SK-N-MC (cell line): ENCODE measurements around the gene NRIP2.
A peak's percentile ranks its signal among the peaks of the same experiment; 100 is the strongest.

Experiments used
- EZH2 ChIP-seq: fragments of 200-600 bp; sonication (generic); IDR thresholded peaks from one replicate; pipeline ENCODE4 v1.6.1; 2017; ENCODE audit warnings: antibody characterized with exemption
- FOXP2 ChIP-seq: optimal IDR thresholded peaks from 2 replicates; pipeline ENCODE3; 2011; ENCODE audit warnings: mild to moderate bottlenecking, moderate library complexity; ENCODE audit not compliant: insufficient read depth; ENCODE audit errors: extremely low read length, control extremely low read depth
- POLR2AphosphoS5 ChIP-seq: IDR thresholded peaks from 2 replicates; pipeline ENCODE4 v1.6.1; 2012; ENCODE audit warnings: mild to moderate bottlenecking, low read depth, low read length, borderline replicate concordance

DNA sequence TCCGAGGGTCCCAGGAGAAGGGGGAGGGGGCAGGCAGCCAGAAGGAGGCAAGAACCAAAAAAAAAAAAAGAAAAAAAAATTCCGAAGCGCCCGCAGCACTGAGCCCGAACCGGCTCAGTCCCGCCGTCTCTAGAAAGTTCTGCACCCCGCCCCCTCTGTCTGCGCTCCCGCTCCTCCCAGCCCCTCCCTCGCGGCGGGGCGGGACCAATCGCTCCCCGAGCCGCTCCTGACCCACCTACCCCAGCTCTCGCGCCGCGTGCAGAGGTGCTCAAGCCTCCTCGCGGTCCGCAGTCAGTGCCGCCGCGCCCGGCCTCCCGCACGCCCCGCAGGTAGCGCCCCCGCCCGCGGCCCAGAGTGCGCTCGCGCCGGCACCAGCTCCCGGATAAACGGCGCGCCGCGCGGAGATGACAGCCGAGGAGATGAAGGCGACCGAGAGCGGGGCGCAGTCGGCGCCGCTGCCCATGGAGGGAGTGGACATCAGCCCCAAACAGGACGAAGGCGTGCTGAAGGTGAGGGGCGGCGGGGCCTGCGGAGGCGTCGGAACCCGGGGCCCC lies 40.0 kb downstream of the NRIP2 start, which contains the start of gene FKBP4:
- TF ChIP-seq POLR2AphosphoS5 (peak; percentile 78; the same call in 1 of the 2 replicates), EZH2 (no peak), FOXP2 (peak; percentile 49)
